ENCODE results near the gene GALNT11. TPM values are rescaled to one million over a fixed set of nuclear protein-coding genes. Genes with fewer than 3 reads are reported as not detected.

The GALNT11 gene
- polyA plus RNA-seq, 1 donor (not counting 4 experiments of a cell fraction or from before 2014, with no cell fraction given), result 42.3 TPM

GRCh38 chr7:151992375-151992774 is 33.1 kb upstream of the GALNT11 start:
- FAIRE-seq, result no peak

GRCh38 chr7:151993977-151994676 is 31.3 kb upstream of the GALNT11 start:
- dilution Hi-C loops (cut with MboI; ENCODE audit: extremely low pct_ligation_motif_present, low sequenced_read_pairs), result no loop called here
- H3K9me1 ChIP-seq (ENCODE audit: control insufficient read depth, extremely low read depth, insufficient read depth, low read length), result no peaks in the 10 kb centered on the region
- no peaks in the 10 kb centered on the region for H3K36me3 ChIP-seq (ENCODE audit: control insufficient read depth in 2 of 2, extremely low read depth in 1 of 2, insufficient read depth in 2 of 2, low read length in 2 of 2)
- no peaks in the 10 kb centered on the region for H3K27me3 ChIP-seq (ENCODE audit: control insufficient read depth, extremely low read depth, insufficient read depth, low read length)
- no peak overlapping the region for H3K4me2 ChIP-seq (ENCODE audit: control insufficient read depth, extremely low read depth, insufficient read depth, low read depth, low read length)
- FAIRE-seq, result no peak
- no peaks in the 10 kb centered on the region for H3K4me1 ChIP-seq (ENCODE audit: control insufficient read depth, extremely low read depth, insufficient read depth, low read length)
- no peak overlapping the region for H3K4me3 ChIP-seq (ENCODE audit: control insufficient read depth in 2 of 3, extremely low read depth in 1 of 3, insufficient read depth in 2 of 3, low read depth in 1 of 3, low read length in 3 of 3)
- no peak overlapping the region for H3K9ac ChIP-seq (ENCODE audit: control insufficient read depth, extremely low read depth, insufficient read depth, low read length)
- no peak overlapping the region for H3K27ac ChIP-seq (ENCODE audit: control insufficient read depth, insufficient read depth, low read length)
- no peaks in the 10 kb centered on the region for H3K79me2 ChIP-seq (ENCODE audit: control insufficient read depth, insufficient read depth, low read length)
- no peaks in the 10 kb centered on the region for H3K9me3 ChIP-seq (ENCODE audit: control insufficient read depth, low read depth, low read length)
- no peaks in the 10 kb centered on the region for H4K20me1 ChIP-seq (ENCODE audit: control insufficient read depth, extremely low read depth, insufficient read depth, low read length)
- no peak overlapping the region for H2AFZ ChIP-seq (ENCODE audit: control insufficient read depth, low read length)
- DNase-seq (ENCODE audit: low read depth, low spot score), result no peak
- TF ChIP-seq, protein P1, sequence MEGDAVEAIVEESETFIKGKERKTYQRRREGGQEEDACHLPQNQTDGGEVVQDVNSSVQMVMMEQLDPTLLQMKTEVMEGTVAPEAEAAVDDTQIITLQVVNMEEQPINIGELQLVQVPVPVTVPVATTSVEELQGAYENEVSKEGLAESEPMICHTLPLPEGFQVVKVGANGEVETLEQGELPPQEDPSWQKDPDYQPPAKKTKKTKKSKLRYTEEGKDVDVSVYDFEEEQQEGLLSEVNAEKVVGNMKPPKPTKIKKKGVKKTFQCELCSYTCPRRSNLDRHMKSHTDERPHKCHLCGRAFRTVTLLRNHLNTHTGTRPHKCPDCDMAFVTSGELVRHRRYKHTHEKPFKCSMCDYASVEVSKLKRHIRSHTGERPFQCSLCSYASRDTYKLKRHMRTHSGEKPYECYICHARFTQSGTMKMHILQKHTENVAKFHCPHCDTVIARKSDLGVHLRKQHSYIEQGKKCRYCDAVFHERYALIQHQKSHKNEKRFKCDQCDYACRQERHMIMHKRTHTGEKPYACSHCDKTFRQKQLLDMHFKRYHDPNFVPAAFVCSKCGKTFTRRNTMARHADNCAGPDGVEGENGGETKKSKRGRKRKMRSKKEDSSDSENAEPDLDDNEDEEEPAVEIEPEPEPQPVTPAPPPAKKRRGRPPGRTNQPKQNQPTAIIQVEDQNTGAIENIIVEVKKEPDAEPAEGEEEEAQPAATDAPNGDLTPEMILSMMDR (optimal IDR thresholded peaks at IDR 0.05 in 1 of 3, IDR thresholded peaks at IDR 0.05 in 1 of 3, conservative IDR thresholded peaks at IDR 0.05 in 1 of 3; ENCODE audit: extremely low read depth in 1 of 3, insufficient read depth in 2 of 3, low read length in 3 of 3), result no peak
- TF ChIP-seq EZH2 (IDR thresholded peaks at IDR 0.05; ENCODE audit: low read length), result no peak

More at GRCh38 chr7:151992375-151992774, 33.1 kb upstream of the GALNT11 start:
- Histone ChIP-seq H3K27ac (ENCODE audit: control insufficient read depth, insufficient read depth, low read length) (no peak overlapping the region), H4K20me1 (ENCODE audit: control insufficient read depth, extremely low read depth, insufficient read depth, low read length) (no peaks in the 10 kb centered on the region), H3K4me2 (ENCODE audit: control insufficient read depth, extremely low read depth, insufficient read depth, low read depth, low read length) (peak overlapping the region; percentile 6), H3K27me3 (ENCODE audit: control insufficient read depth, extremely low read depth, insufficient read depth, low read length) (no peaks in the 10 kb centered on the region), H3K9ac (ENCODE audit: control insufficient read depth, extremely low read depth, insufficient read depth, low read length) (no peak overlapping the region), H3K9me3 (ENCODE audit: control insufficient read depth, low read depth, low read length) (no peaks in the 10 kb centered on the region), H3K79me2 (ENCODE audit: control insufficient read depth, insufficient read depth, low read length) (no peaks in the 10 kb centered on the region), H3K36me3 (ENCODE audit: control insufficient read depth in 2 of 2, extremely low read depth in 1 of 2, insufficient read depth in 2 of 2, low read length in 2 of 2) (no peaks in the 10 kb centered on the region), H3K4me1 (ENCODE audit: control insufficient read depth, extremely low read depth, insufficient read depth, low read length) (no peaks in the 10 kb centered on the region), H2AFZ (ENCODE audit: control insufficient read depth, low read length) (peak overlapping the region; percentile 56), H3K4me3 (ENCODE audit: control insufficient read depth in 2 of 3, extremely low read depth in 1 of 3, insufficient read depth in 2 of 3, low read depth in 1 of 3, low read length in 3 of 3) (no peak overlapping the region), H3K9me1 (ENCODE audit: control insufficient read depth, extremely low read depth, insufficient read depth, low read length) (no peaks in the 10 kb centered on the region)
- DNase-seq (ENCODE audit: low read depth, low spot score), result no peak
- TF ChIP-seq, protein P1 (optimal IDR thresholded peaks at IDR 0.05 in 1 of 3, IDR thresholded peaks at IDR 0.05 in 1 of 3, conservative IDR thresholded peaks at IDR 0.05 in 1 of 3; ENCODE audit: extremely low read depth in 1 of 3, insufficient read depth in 2 of 3, low read length in 3 of 3), result peak; percentile 19 to 57 (median 41)
- TF ChIP-seq EZH2 (IDR thresholded peaks at IDR 0.05; ENCODE audit: low read length), result no peak
- dilution Hi-C loops (cut with MboI; ENCODE audit: extremely low pct_ligation_motif_present, low sequenced_read_pairs), result no loop called here
